Bronchial epithelial cell (primary cell): ENCODE measurements around the gene ATG12. TPM values are rescaled to one million over a fixed set of nuclear protein-coding genes. Genes with fewer than 3 reads are reported as not detected.

Experiments used
- DNase-seq: peaks from one replicate; pipeline ENCODE4 v3.0.0-alpha.2; 2010; ENCODE audit warnings: low read depth
- FAIRE-seq: peaks from 2 replicates; lab custom pipeline; 2011; peaks lifted over from hg19 to GRCh38; lab: Jason Lieb, UNC
- H3K27me3 ChIP-seq: 2 replicates; pipeline ENCODE4 v1.5.1; 2011; ENCODE audit warnings: low read length; ENCODE audit not compliant: control insufficient read depth, insufficient read depth
- H3K36me3 ChIP-seq: 2 replicates; pipeline ENCODE4 v1.5.1; 2011; ENCODE audit warnings: low read length; ENCODE audit not compliant: control insufficient read depth, insufficient read depth
- H3K4me3 ChIP-seq: 2 replicates; pipeline ENCODE4 v1.5.1; 2011; ENCODE audit warnings: mild to moderate bottlenecking, low read depth, low read length, control low read depth
- CTCF ChIP-seq: IDR thresholded peaks from 2 replicates; pipeline ENCODE4 v1.5.1; 2011; ENCODE audit warnings: mild to moderate bottlenecking, moderate library complexity, low read length, control low read depth, inconsistent platforms; ENCODE audit not compliant: insufficient read depth, severe bottlenecking
- total RNA-seq: library from RNA; depleted of rRNA; stranded (reverse); fragments of >200 nt; gene quantifications from 2 replicates; pipeline ENCODE4 v1.2.1, GENCODE V29; 2014

ATG12 gene
- total RNA-seq, 1 donor from 2014 or later, result 45.5 TPM

DNA sequence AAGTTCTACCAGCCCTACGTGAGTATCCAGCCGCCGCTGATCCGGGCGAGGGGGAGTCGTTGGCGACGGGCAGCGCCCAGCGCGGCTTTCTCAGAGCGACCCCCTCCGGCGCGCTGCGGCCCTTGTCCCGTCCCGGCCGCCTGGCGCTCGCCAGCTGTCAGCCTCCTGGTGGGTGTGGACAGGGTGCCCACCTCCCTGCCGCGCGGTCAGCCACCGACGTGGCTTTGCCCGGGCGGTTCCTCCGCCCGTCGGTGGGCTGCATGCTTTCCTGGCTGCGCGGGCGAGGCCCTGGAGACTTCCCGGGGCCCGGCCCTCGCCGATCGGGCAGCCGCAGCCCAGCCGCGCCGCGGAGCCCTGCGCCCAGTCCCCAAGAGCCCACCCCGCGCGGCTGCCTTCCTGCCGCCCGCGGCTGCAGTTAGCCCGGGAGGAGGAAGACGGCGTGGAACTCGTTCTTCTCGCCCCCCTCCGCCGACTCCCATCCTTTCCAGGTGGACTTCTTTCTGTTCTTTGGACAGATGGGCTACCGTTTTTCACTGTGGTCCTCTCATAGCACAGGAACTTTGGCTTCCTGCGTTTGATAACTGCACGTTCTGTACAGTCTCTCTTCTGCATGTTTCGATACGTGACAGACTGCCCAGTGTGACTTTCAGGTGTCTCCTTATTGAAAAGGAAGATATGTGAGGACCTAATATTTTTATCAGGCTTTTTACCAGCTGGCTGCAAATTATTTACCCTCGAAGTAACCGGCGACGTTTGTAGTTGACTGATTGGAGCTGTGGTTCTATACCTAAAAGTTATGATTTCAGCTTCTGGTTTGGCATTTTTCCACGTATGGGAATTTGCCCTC is 947 bp upstream of the ATG12 start:
- no peaks in the 10 kb centered on the region for H3K27me3 ChIP-seq
- peak; percentile 13 for TF ChIP-seq CTCF
- FAIRE-seq (no peak), DNase-seq (no peak)
- H3K36me3 ChIP-seq, result no peaks in the 10 kb centered on the region
- peak overlapping the region; percentile 94 for H3K4me3 ChIP-seq

DNA sequence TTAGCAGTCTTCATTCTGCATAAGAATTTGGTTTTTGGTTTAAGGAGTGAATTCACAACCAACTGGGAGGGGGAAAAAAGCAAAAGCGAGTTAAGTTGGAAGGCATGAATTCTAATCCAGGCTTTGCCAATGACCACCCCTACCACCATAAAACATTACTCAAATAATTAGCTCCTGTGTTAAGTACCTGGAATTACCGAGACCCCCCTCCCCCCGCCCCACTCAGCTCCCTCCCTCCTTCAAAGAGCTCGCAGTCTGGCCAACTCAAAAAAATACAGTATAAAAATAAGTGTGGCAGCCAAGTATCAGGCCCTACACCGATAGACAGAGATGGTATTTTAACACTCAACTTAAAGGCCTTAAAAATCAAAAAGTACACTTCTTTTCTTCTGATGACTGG is 492 bp downstream of the ATG12 start:
- TF ChIP-seq CTCF, result no peak
- H3K36me3 ChIP-seq, result peaks cover 4% of the 10 kb centered on the region
- no peaks in the 10 kb centered on the region for H3K27me3 ChIP-seq
- DNase-seq, result no peak
- H3K4me3 ChIP-seq, result peak overlapping the region; percentile 94
- no peak for FAIRE-seq

DNA sequence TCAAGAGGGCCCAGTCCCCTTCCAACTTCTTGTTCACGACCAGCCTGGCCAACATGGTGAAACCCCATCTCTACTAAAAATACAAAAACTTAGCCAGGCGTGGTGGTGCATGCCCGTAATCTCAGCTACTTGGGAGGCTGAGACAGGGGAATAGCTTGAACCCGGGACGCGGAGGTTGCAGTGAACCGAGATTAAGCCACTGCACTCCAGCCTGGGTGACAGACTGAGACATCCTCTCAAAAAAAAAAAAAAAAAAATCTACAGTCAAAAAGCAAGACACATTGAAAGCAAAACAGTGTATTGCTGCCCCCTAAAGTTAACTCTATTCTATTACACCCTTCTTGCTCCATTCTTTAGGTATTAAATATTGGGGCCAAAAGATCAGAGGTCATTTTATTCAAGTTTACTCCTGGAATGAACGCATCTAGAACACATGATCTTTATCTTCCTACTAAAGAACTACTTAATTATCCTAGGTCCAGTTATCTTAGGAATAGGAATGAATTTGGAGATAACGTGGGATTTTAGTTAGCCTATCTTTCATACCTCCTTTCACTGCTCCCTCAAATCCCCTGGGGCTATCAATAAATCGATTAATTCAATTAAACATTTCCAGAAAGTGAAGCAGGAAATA is 2.4 kb downstream of the ATG12 start:
- peak; percentile 43 for TF ChIP-seq CTCF
- H3K36me3 ChIP-seq, result peaks cover 4% of the 10 kb centered on the region
- no peaks in the 10 kb centered on the region for H3K27me3 ChIP-seq
- DNase-seq (peak; percentile 62), FAIRE-seq (no peak)
- no peak overlapping the region for H3K4me3 ChIP-seq

- FAIRE-seq, result no peak
- H3K27me3 ChIP-seq, result no peaks in the 10 kb centered on the region
- DNase-seq, result no peak
- H3K4me3 ChIP-seq, result no peak overlapping the region
- peaks cover 4% of the 10 kb centered on the region for H3K36me3 ChIP-seq
- no peak for TF ChIP-seq CTCF
Measured at GRCh38 chr5:115835481-115835880, 5.9 kb downstream of the ATG12 start.

DNA sequence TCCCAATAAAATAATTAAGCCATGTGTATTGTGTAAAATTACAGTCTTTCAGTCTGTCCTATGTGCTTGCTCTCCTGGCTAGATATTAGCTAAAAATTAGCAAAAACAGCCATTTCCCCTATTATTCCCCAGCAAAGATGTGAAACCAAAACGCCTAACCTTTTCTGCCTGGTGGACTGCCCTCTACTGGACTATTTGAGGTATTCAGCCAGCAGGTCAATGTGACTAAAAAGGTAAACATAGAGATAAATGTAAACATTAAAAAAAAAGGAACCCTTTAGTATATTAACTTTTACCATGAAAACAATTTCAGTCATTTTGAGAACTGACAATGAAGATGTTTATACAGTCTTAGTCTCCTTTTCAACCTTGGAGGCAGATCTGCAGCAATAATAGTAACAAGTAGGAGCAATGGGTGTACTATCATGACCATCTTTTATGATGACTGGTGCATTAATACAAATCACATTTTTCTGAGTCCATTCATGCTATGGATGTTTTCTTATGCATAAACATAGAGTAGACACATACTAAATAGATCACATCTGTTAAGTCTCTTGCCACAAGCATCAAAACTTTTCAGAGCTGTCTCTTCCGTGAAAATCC is 10.1 kb downstream of the ATG12 start:
- no peak for FAIRE-seq

More for the DNA sequence above, 10.1 kb downstream of the ATG12 start:
- Histone ChIP-seq H3K36me3 (no peaks in the 10 kb centered on the region), H3K4me3 (no peak overlapping the region), H3K27me3 (no peaks in the 10 kb centered on the region)
- peak; percentile 43 for DNase-seq
- peak; percentile 53 for TF ChIP-seq CTCF
